GM10266 (cell line): Measurements from ENCODE around the gene ZC3H18.
"Not testable (repeated sequence)": the region's sequence is repeated elsewhere in the genome, so short reads cannot be mapped to it uniquely, and the experiment has no call there.

Source experiments
- DNase-seq: peaks from one replicate; pipeline ENCODE4 v3.0.0; 2012; ENCODE audit errors: extremely low spot score
- TF ChIP-seq, protein P1 (sequence below): IDR thresholded peaks from 2 replicates; pipeline ENCODE4 v1.5.1; 2012; ENCODE audit warnings: mild to moderate bottlenecking, low read depth; ENCODE audit not compliant: control insufficient read depth, insufficient read depth; ENCODE audit errors: missing control alignments

The ZC3H18 gene

GRCh38 chr16:88606148-88606757 is 36.0 kb downstream of the ZC3H18 start:
- no peak for DNase-seq
- TF ChIP-seq, protein P1, sequence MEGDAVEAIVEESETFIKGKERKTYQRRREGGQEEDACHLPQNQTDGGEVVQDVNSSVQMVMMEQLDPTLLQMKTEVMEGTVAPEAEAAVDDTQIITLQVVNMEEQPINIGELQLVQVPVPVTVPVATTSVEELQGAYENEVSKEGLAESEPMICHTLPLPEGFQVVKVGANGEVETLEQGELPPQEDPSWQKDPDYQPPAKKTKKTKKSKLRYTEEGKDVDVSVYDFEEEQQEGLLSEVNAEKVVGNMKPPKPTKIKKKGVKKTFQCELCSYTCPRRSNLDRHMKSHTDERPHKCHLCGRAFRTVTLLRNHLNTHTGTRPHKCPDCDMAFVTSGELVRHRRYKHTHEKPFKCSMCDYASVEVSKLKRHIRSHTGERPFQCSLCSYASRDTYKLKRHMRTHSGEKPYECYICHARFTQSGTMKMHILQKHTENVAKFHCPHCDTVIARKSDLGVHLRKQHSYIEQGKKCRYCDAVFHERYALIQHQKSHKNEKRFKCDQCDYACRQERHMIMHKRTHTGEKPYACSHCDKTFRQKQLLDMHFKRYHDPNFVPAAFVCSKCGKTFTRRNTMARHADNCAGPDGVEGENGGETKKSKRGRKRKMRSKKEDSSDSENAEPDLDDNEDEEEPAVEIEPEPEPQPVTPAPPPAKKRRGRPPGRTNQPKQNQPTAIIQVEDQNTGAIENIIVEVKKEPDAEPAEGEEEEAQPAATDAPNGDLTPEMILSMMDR: no peak

- TF ChIP-seq, protein P1: no peak
Measured at GRCh38 chr16:88608076-88608475, 37.9 kb downstream of the ZC3H18 start.

DNA sequence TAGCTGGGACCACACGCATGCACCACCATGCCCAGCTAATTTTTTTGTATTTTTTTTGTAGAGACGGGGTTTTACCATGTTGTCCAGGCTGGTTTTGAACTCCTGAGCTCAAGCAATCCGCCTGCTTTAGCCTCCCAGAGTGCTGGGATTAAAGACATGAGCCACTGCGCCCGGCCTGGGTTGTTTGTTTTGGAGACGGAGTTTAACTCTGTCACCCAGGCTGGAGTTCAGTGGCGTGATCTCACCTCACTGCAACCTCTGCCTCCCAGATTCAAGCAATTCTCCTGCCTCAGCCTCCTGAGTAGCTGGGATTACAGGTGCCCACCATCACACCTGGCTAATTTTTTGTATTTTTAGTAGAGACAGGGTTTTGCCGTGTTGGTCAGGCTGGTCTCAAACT is 39.2 kb downstream of the ZC3H18 start:
- DNase-seq: not testable (repeated sequence)

More at GRCh38 chr16:88608076-88608475, 37.9 kb downstream of the ZC3H18 start:
- no peak for DNase-seq

DNA sequence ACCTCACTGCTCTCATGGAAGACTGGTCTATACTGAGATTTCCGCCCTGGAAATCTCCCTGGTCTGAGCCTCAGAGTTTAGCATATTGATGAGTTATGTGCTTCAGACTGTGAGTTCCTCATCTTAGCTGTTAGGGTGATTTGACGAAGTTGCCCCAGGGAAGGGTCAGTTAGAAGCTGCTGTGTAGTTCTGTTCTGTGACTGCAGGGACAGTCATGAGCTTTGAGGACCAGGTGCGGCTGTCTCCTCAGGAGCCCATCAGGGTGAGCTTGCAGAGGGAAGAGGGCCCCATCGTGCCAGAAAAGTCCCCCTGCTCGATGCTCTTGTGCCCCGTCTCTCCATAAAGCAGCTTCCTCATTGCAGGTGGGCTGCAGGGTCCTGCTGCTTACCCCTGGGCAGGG is 39.9 kb downstream of the ZC3H18 start:
- TF ChIP-seq, protein P1: no peak
- no peak for DNase-seq

DNA sequence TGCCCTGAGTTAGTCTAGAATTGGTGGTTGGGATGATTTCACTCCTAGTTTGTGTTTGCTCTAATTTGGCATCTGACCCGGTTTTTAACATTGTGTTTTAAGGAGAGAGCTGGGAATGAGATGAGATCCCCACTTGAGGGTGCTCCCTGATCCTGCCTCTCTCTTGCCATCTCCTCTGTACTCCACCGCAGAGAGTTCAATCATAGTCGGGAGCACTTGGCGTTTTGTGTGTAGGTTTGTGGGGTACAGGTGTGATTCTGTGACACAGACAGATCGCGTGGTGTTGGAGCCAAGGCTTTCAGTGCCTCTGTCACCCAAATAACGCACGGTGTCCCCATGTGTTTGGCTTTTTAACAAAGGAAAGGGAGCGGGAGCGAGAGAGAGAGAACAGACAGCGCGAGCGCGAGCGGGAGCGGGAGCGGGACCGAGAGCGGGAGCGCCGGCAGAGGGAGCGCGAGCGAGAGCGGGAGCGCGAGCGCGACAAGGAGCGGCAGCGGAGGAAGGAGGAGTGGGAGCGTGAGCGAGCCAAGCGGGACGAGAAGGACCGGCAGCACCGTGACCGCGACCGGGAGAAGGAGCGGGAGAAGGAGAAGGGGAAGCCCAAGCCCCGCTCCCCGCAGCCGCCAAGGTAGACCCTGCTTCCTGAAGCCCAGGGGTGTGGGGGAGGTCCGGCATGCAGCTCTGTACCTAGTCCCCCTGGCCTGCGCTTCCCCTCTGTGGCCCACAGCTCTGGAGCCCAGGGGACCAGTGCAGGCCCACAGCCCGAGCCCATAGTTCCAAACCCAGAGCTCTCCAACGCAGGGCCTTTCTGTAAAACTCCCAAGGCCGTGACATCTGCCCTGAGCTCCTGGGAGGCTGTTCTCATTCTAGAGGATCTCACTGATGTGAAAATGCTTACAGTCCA is 41.0 kb downstream of the ZC3H18 start:
- DNase-seq: no peak
- TF ChIP-seq, protein P1: no peak

GRCh38 chr16:88613293-88613692 is 43.1 kb downstream of the ZC3H18 start:
- peak; percentile 16 for DNase-seq

DNA sequence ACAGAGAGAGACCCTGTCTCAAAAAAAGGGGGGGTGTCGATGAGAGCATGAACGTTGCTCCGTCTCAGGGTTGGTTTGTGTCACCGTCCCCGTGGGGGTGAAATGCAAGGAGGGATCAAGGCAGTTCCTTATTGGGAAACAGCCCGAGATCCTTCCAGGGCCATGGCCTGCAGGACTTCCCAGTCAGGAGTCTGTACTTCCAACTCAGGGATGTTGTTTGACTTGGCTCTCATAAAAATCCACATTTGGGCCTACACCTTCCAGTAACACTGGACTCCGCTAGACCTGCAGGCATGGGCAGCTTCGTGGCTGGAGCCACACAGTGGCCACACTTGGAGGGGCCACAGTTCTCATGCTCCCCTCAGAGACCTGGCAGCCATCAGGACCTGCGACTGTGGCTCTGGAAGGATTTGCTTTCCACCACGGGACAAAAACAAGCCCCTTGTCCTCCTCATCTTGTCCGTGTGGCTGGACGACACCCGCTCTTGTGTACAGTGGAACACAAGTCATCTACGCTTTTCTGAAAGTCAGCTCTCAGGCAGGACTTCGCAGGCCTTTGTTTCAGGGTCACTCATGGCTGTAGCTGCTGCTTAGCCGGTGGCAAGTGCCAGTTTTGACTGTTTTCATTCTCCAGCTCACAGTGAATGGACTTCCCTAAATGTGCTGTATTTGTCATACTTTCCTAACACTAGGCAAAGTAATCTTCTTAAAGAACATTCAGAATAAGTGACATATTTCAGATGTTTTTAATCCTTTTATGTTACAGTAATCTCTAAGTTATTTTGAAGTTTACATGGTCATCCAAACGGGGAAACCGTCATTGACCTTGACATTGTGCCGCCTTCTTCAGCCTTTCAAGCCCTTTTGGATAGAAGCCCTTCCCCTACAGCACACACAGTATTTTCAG is 44.0 kb downstream of the ZC3H18 start:
- peak; percentile 14 for DNase-seq
- TF ChIP-seq, protein P1: no peak

More at GRCh38 chr16:88613293-88613692, 43.1 kb downstream of the ZC3H18 start:
- TF ChIP-seq, protein P1: no peak
